Stimulated activated CD4-positive, alpha-beta T cell treated with anti-CD3 and anti-CD28 coated beads, Interleukin-12 subunit alpha, Interleukin-12 subunit beta, amount 100 ng/mL, for 48 hours (primary cell): ENCODE data around the gene KDM4B.

Source experiments
- DNase-seq, 3 donors: peaks; one replicate each; pipeline ENCODE4 v3.0.0-alpha.2; 2020; ENCODE audit warnings: low read depth in 2 of 3, low spot score in 1 of 3

KDM4B gene

DNA sequence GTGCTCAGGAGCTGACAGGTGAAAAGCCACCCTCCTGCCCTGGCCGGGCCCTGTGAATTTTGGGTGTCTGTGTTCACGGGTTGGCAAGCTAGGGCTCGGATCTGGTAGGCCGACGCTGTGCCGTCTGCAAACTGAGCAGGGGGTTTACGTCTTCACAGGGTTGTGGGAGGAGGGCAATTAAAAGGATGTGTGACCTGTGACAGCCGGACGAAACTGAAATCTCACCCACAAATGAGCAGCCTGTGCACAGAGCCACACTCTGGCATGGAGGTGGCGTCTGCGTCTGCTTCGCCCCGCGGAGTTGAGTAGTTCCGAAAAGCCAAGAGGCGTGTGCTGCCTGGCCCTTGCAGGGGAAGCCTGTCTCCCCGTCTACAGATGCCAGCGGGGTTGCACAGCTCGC is 117.3 kb downstream of the KDM4B start:
- DNase-seq = no peak

DNA sequence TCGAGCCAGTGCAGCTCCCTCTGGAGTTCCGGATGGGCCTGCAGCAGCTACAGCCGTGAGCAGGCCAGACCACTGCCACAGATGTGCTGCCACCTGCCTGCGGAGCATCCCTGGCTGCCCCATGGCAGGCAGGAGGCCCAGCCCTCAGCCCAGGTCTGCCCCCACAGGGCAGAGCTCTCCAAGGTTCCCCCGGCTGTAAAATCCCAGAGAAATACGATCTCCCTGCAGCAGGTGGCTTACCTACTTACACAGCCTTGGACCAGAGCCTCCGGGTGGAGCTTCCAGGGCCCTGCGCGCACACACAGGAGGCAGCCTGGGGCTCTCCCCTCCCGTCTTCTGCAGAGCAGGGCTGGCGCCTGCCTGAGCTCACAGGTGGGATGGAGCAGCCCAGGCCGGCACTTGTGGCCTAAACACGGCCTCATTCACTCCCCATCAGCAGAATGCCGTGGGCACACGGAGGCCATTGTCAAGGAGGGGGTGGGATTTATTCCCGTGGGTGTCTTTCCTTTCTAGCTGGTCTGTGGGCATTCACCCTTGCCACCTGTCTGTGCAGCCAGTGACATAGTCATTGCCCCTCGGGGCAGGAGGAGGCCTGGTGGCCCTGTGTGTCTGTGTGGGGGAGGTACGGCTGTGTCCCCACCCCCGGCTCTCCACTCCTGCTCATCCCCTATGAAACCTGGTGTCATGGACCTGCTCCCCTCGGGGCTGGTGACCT is 118.0 kb downstream of the KDM4B start:
- DNase-seq = no peak

DNA sequence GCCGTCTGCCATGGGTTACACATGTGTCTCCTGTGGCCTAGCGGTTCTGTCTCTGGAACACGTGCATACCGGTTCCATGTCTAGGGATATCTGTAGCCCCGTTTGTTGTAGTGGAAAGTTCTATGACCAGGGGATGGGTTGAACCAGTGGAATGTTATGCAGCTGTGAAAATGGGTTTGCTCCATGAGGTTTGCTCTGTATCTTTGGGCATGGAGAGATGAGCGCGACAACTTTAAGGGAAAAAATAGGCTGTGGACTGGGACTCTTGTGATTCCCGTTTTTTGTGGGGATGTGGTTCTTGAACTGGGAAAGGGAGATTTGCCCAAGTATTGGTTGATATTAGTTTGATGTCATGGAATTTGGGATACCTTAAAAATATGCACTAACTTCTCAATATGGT is 120.4 kb downstream of the KDM4B start:
- DNase-seq = no peak

DNA sequence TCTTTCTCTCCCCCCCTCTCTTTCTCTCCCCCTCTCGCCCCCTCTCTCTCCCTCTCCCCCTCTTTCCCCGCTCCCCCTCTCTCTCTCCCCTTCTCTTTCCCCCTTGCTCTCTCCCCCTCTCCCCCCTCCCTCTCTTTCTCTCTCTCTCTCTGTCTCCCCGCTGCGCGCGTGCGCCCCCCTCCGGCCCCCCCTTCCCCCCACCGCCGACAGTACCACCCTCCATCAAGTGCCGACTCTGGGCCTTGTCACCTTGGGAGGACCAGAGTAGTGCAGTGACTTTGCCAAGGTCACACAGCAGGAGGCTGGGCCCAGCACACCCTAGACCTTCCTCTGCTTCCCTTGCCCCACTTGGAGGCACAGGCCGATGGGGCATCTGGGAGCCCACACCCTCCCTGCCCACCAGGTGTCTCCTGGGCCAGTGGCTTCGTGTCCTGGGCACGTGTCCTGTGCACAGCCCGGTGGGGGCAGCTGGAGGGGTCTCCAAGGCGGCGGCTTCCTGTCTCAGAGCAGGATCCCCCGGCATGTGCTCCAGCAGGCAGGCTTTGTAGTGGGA is 121.6 kb downstream of the KDM4B start:
- DNase-seq = no peak

DNA sequence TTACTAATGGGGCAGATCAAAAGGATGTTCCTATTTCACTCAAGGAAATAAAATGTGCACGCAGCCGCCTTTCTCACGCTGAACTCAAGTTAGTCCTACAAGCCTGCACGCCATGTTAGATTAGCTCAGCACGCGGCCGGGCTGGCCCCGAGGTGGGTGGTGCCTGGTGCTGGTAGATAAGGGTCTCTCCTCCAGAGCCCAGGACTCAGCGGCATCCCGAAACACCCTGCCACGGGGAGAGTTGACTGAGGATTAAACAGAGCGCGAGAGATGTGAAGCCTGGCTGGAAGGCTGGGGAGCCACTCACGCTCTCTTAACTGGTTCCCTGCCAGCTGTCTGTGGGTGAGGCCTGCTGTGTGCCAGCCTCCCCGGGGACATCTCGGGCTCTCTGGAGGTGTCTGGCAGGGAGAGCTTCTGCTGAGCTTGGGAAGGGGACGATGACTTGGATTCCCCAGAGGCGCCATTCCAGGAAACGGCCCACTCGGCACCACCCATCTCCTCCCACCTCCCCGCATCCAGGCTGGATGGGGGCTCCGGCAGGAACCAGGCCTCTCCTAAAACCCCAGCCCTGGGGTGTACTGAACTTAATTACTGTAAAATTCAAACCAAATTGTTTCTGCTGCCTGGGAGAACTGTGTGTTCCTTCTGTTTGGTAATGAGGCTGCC is 122.2 kb downstream of the KDM4B start:
- no peak for DNase-seq

DNA sequence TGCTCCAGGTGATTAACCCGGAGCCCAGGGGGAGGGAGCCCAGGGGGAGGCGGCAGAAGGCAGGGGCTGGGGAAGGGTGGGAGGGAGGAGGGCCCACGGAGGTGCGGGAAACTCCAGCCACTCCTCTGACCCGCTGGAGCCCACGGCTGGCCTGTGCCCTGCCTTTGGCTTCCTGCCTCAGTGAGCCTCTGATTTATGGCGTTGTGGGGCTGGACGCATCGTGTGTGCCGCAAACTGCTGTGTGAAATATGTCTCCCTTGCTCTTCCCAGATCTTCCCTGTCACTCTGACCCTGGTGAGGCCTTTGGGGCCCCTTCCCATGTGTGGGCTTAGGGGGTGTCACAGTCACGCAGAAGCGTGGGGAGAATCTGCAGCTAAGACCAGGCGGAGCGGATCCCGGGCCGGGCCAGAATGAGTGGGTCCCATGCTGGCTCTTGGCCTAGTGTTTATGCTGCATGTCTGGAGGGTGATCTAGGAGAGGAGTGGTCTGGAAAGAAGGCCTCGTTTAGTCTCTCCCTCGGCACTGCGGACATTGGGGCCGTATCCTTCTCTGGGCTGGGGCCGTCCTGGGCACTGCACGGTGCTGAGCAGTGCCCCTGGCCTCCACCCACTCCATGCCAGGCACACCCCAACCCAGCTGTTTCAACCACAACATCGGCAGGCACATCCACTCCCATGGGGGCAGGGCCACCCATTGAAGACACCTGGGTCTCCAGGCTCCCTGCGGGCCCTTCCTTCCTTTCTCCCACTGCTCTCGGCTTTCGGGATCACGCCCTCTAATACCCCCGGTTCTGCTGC is 123.0 kb downstream of the KDM4B start:
- DNase-seq = no peak

DNA sequence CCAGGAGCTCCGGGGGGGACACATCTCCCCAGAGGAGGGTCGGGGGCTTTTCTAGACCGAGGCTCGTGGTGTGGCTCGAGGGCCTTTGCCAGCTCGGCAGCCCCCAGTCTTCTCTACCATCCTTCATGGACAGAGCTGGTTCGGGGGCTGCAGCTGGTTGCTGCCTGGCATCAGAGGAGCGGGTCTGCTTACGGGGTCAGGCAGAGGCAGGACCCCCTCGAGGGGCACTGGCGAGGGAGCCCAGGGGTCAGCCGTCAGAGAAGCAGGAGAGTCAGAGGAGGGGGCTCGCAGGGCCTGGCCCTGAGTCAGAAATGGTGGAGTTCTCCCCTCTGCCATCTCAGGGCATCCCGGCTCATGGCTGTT is 123.5 kb downstream of the KDM4B start:
- DNase-seq = no peak

DNA sequence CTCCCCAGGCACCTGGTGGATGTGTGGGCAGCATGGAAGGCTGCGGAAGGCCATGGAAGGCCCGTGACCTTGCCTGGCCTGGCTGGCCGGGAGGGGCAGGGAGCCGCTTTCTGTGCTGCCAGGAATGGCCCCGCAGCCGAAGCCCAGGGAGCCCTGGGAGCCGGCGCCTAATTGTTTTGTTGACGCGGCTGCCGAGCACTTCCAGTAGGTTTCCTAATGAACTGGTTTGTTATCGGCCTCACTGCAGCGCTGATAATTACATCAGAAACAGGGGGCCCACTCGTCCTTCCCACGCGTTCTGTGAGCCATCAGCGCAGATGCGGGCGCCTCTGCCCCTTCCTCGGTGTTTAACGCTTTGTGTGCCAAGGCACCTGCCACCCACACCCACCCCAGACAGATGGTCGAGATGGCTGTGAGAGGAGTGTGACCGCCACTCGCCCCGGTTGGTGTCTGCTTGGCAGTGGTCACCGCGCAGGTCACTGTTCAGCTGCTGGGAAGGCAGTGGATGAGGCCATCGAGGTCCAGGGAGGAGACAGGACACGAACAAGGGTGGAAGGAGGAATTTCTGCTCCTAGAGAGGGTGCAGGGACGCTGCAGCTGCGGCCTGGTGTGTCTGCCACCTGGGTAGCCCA is 124.5 kb downstream of the KDM4B start:
- no peak for DNase-seq

DNA sequence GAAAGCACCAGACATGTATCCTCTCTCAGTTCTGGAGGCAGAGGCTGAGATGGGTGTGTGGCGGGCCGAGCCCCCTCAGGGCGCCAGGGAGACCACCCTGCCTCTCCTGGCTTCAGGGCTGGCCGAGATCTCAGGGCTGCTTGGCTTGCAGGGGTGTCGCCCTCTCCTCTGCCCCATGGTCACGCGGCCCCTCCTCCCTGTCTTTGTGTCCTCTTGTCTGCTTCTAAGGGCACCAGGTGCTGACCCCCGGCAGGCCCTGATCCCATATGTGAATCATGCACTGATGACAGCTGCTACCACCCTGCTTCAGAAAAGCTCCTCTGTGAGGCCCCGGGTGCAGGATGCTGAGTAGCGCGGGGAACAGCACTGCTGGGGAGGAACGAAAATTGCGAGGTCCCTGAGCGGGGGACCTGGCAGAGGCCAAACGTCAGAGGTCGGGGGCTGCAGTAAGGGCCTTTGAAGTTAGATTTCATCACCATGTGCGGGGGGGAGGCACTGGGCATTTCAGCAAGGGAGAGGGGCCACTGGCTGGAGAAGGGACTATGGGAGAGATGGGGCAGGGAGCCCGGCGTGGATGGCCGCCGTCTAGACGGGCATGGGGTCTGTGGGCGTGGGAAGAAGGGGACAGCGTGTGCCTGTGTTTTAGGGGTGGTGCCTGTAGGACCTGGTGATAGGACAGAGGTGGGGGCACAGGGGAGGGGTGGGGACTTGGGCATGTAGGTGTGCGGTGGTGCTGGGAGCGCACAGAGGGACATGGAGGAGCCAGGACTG is 125.2 kb downstream of the KDM4B start:
- DNase-seq = no peak

DNA sequence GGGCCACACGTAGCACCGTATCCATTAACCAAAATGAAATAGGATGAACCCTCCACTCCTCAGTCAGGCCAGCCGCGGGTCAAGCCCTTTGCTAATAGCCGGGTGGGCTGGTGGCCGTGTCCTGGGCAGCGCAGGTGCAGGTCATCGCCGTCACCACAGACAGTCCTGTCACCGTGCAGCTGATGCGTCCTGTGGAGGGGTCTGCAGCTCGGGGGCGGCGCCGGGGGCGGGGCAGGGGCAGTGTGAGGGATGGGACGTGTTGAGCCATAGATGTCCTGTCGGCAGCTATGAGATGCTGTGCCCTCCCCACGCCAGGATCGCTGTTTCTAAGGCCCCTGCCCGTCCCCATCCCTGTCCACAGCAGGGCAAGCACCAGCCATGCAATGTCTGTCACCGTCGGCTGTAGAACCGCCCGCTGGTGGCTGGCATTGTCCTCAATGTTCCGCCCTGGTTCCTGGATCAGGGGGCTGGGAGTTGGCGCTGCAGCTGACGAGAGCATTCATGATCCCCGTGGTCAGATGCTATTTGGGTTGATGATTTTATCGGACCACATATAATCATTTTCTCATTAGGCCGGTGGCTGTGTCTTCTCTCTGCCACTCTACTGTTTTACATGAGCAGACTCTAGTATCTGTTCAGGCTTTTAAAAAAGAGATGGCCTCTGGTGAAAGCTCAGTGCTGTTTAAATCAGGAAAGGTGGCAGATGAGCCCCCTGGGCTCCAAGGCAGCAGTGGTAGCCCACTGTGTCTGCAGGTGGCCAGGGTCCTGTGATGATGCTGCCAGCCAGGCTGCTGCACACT is 126.1 kb downstream of the KDM4B start:
- DNase-seq = no peak

DNA sequence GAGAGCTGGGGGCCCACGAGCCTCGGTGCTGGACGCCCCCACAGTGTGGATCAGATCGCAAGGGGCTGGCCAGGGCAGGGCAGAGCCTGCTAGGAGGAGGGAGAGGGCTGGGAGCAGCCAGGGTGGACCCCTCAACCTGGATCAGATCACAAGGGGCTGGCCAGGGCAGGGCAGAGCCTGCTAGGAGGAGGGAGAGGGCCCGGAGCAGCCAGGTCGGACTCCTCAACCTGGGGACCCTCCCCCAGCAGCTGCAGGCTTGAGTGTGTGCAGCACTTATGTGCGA is 126.6 kb downstream of the KDM4B start:
- DNase-seq = no peak

DNA sequence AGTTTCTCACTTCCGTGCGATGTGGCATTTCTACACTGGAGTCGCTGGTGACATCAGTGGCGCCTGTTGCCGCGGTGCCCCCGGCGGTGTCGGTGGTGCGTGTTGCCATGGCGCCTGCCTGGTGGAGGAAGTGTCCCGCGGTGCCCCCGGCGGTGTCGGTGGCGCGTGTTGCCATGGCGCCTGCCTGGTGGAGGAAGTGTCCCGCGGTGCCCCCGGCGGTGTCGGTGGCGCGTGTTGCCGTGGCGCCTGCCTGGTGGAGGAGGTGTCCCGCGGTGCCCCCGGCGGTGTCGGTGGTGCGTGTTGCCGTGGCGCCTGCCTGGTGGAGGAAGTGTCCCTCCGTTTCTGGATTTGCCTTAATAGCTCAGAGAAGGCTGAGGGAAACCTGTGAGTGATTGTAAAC is 127.6 kb downstream of the KDM4B start:
- no peak for DNase-seq

DNA sequence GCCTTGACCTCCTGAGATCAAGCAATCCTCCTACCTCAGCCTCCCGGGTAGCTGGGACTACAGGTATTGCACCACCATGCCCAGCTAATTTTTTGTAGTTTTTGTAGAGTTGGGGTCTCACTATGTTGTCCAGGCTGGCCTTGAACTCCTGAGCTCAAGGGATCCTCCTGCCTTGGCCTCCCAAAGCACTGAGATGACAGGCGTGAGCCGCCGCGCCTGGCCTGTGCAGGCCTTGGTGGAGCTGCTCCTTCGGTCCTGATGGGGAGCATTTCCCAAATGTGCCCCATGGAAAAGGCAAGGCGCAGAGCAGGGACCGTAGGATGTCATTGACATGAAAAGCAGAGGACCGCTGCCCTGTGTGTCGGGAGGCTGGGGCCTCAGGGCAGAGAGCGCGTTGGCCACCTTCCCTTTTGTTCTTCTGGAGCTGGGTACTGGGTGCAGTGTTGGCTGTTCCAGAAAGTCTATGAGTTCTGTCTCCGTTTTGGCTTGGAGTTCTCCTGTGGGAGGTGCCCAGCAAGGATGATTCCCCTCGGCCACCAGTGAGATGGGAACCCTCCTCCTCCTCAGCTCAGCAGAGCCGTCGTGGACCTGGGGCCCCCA is 128.5 kb downstream of the KDM4B start:
- no peak for DNase-seq

DNA sequence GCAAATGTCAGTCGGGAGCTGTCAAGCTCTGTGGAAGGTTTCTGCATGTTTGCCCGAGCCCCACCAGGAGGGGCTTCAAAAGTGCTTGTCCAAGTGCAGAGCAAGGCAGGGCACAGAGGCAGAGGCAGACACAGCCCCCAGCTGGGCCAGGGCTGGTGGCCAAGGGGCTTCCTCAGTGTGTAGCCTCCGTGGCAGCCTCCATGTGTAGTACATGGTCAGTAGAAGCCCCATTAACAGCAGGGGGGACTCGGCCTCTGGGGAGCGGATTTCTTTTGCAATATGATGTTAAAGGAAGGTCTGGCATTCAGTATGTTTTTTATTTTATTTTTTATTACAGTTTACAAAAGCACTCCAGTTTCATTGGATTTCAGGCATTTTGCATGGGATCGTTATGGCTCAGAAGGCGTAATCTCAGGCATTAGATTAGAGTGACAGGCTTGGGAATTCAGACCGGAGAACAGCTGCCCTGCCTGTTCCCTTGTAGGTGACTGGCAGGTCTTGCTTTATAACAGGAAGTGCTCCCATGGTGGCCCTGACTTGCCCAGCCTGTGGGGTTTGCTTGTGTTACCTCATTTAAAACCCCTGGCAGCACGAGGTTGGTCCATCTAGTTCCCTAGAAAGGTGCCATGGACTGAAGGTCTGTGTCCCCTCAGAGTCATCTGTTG is 129.2 kb downstream of the KDM4B start:
- DNase-seq = no peak

DNA sequence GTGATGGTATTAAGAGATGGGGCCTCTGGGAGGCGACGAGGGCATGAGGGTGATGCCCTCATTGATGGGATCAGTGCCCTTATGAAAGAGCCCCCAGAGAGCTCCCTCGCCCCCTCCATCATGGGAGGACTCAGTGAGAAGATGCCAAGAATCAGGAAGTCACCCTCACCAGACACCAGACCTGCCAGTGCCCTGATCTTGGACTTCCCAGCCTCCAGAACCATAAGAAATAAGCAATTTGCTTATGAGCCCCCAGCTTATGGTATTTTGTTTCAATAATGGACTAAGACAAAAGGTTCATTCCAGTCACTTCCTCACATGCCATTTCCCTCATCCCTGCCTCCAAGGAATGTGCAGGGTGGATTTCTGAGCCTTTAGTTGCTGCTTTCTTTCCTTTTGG is 129.7 kb downstream of the KDM4B start:
- DNase-seq = no peak

DNA sequence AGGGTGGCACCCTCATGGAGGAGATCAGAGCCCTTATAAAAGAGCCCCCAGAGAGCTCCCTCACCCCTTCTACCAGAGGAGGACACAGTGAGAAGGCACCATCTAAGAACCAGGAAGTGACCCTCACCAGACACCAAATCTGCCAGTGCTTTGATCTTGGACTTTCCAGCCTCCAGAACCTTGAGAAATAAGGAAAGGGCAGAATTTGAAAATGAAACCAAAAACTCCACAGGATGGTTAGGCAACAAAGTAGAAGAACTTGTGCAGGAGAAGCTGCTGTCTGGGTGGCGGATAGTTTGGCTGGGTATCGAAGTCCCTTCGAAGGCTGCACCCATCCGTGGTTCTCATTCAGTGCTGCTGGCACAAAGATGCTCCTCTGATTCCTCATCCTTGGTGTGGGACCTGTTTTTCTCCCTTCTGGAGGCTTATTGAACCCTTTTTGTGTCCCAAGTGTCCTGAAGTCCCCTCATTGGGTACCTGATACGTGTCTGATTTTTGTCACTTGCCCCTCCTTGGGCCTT is 130.8 kb downstream of the KDM4B start:
- DNase-seq = no peak

DNA sequence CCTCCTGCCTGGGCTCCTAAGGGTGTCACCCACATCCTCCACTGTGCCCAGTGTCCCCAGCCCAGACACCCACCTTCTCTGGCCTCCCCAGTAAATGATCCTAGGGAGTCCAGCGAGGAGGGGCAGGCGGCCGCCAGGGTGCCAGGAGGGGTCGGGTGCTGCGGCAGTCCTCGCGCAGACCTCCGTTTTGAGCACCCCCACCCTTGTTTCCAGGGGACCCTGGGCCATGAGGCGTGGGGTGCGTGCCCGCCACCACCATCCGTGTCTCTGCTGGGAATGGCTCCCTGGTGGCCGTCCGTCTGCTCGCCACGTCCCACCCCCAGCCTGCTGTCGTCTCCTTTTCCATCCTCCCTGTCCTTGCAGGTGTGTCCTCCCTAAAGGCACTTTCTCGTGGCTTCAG is 133.0 kb downstream of the KDM4B start:
- no peak for DNase-seq

DNA sequence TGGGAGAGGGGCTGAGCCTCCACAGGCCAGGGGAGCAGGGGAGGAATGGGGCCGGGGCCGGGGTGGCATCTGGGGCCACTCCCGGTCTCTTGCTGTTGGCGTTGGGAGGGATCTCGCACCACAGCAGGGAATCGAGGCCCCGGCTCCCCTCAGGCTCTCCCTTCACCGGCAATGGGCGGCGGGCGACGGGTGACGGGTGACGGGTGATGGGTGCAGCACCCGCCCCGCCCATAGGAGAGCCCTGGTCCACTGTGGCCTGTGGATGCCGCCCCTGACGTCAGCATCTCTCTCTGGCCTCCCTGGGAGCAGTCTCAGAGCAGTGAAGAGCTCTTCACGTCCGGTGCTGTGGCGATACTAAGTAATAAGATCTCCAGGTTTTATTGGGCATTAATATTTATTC is 133.6 kb downstream of the KDM4B start:
- no peak for DNase-seq

DNA sequence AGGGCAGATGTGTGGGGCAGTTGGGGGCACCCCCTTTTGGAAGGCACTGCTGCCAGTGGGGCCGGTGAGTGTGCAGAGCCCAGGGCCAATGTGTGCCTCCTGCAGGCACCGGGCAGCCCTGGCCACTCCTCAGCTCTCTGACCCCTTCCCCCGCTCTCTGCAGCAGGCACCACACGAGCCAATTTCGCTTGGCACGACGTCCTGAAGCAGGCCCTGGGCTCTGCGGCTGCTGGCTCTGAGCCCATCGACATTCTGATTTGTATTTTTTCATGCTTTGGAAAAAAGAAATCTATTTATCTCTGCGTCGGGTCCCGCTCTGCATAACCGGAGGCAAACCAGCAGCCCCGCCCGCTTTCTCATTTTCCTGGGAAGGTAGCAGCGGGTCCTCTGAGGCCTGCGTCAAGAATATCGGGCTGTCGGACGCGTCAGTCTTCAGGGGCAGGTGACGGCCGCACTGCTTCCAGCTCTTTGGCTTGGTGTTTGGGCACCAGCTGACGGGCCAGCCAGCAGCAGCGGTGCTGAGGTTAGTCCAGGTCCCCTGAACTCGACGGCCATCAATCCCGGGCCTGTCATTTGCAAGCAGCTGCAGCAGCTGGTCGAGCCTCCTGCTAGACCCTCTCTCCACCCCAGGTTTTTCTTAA is 134.3 kb downstream of the KDM4B start:
- DNase-seq = no peak
